ENCODE results near the gene DSTYK. TPM values are rescaled to one million over a fixed set of nuclear protein-coding genes. Genes with fewer than 3 reads are reported as not detected.

DSTYK gene
- polyA plus RNA-seq, 1 donor from 2014 or later, result 12.1 TPM

GRCh38 chr1:205240569-205240968 lies 29.1 kb upstream of the DSTYK start:
- Histone ChIP-seq H3K79me2 (replicated peaks; ENCODE audit: insufficient read depth, low read length) (no peaks in the 10 kb centered on the region), H3K4me3 (ENCODE audit: low read length) (no peak overlapping the region), H4K20me1 (ENCODE audit: insufficient read depth) (no peaks in the 10 kb centered on the region), H3F3A (ENCODE audit: insufficient read depth, low read length, poor library complexity, severe bottlenecking) (no peaks in the 10 kb centered on the region), H3K9me2 (ENCODE audit: insufficient read depth, low read length) (no peaks in the 10 kb centered on the region), H2AFZ (ENCODE audit: low read depth, low read length) (no peak overlapping the region), H3K9me3 (ENCODE audit: low read length) (no peaks in the 10 kb centered on the region), H3K27ac (ENCODE audit: low read length) (no peak overlapping the region), H3K9ac (ENCODE audit: low read length) (no peak overlapping the region), H3K36me3 (ENCODE audit: insufficient read depth, low read length) (no peaks in the 10 kb centered on the region), H3K4me2 (ENCODE audit: low read length) (no peak overlapping the region), H3K27me3 (ENCODE audit: insufficient read depth, low read depth, low read length) (no peaks in the 10 kb centered on the region)
- TF ChIP-seq EP300 (conservative IDR thresholded peaks at IDR 0.05; ENCODE audit: poor library complexity, severe bottlenecking) (no peak), EZH2 (IDR thresholded peaks at IDR 0.05; ENCODE audit: borderline replicate concordance, insufficient read depth, low read length, poor library complexity, severe bottlenecking) (no peak), REST (IDR thresholded peaks at IDR 0.05; ENCODE audit: borderline replicate concordance) (no peak), TAF1 (IDR thresholded peaks at IDR 0.05; ENCODE audit: low read depth) (no peak), CTCF (IDR thresholded peaks at IDR 0.05; ENCODE audit: poor library complexity, severe bottlenecking) (no peak), POLR2AphosphoS5 (IDR thresholded peaks at IDR 0.05) (no peak), SMC3 (conservative IDR thresholded peaks at IDR 0.05; ENCODE audit: poor library complexity) (no peak), RAD21 (conservative IDR thresholded peaks at IDR 0.05) (no peak), MXI1 (conservative IDR thresholded peaks at IDR 0.05; ENCODE audit: poor library complexity, severe bottlenecking) (no peak)

GRCh38 chr1:205240118-205240517 lies 28.6 kb upstream of the DSTYK start:
- Histone ChIP-seq H3K36me3 (ENCODE audit: insufficient read depth, low read length) (no peaks in the 10 kb centered on the region), H3K9me3 (ENCODE audit: low read length) (no peaks in the 10 kb centered on the region), H3F3A (ENCODE audit: insufficient read depth, low read length, poor library complexity, severe bottlenecking) (no peaks in the 10 kb centered on the region), H3K27ac (ENCODE audit: low read length) (no peak overlapping the region), H3K27me3 (ENCODE audit: insufficient read depth, low read depth, low read length) (no peaks in the 10 kb centered on the region), H3K9me2 (ENCODE audit: insufficient read depth, low read length) (no peaks in the 10 kb centered on the region), H4K20me1 (ENCODE audit: insufficient read depth) (no peaks in the 10 kb centered on the region), H2AFZ (ENCODE audit: low read depth, low read length) (no peak overlapping the region), H3K9ac (ENCODE audit: low read length) (no peak overlapping the region), H3K79me2 (replicated peaks; ENCODE audit: insufficient read depth, low read length) (no peaks in the 10 kb centered on the region), H3K4me3 (ENCODE audit: low read length) (no peak overlapping the region), H3K4me2 (ENCODE audit: low read length) (no peak overlapping the region)
- no peak for TF ChIP-seq MXI1 (conservative IDR thresholded peaks at IDR 0.05; ENCODE audit: poor library complexity, severe bottlenecking)

GRCh38 chr1:205239078-205239477 lies 27.6 kb upstream of the DSTYK start:
- Histone ChIP-seq H2AFZ (ENCODE audit: low read depth, low read length) (no peak overlapping the region), H3K27ac (ENCODE audit: low read length) (no peak overlapping the region)

More at GRCh38 chr1:205239078-205239477, 27.6 kb upstream of the DSTYK start:
- H3K27me3 ChIP-seq (ENCODE audit: insufficient read depth, low read depth, low read length), result no peaks in the 10 kb centered on the region
- TF ChIP-seq MXI1 (conservative IDR thresholded peaks at IDR 0.05; ENCODE audit: poor library complexity, severe bottlenecking), result no peak
- TF ChIP-seq SMC3 (conservative IDR thresholded peaks at IDR 0.05; ENCODE audit: poor library complexity), result no peak
- TF ChIP-seq EZH2 (IDR thresholded peaks at IDR 0.05; ENCODE audit: borderline replicate concordance, insufficient read depth, low read length, poor library complexity, severe bottlenecking), result no peak
- TF ChIP-seq EP300 (conservative IDR thresholded peaks at IDR 0.05; ENCODE audit: poor library complexity, severe bottlenecking), result no peak
- no peak for TF ChIP-seq RAD21 (conservative IDR thresholded peaks at IDR 0.05)
- TF ChIP-seq CTCF (IDR thresholded peaks at IDR 0.05; ENCODE audit: poor library complexity, severe bottlenecking), result no peak
- no peak for TF ChIP-seq TAF1 (IDR thresholded peaks at IDR 0.05; ENCODE audit: low read depth)
- no peaks in the 10 kb centered on the region for H3K36me3 ChIP-seq (ENCODE audit: insufficient read depth, low read length)
- no peak overlapping the region for H3K4me3 ChIP-seq (ENCODE audit: low read length)
- no peaks in the 10 kb centered on the region for H3F3A ChIP-seq (ENCODE audit: insufficient read depth, low read length, poor library complexity, severe bottlenecking)
- H3K9me2 ChIP-seq (ENCODE audit: insufficient read depth, low read length), result no peaks in the 10 kb centered on the region
- H3K79me2 ChIP-seq (replicated peaks; ENCODE audit: insufficient read depth, low read length), result no peaks in the 10 kb centered on the region
- no peaks in the 10 kb centered on the region for H4K20me1 ChIP-seq (ENCODE audit: insufficient read depth)
- no peak overlapping the region for H3K4me2 ChIP-seq (ENCODE audit: low read length)
- no peaks in the 10 kb centered on the region for H3K9me3 ChIP-seq (ENCODE audit: low read length)
- H3K9ac ChIP-seq (ENCODE audit: low read length), result no peak overlapping the region

Data from neural cell (in vitro differentiated cells).